ENCODE data around the gene UQCC2. TPM values are rescaled to one million over a fixed set of nuclear protein-coding genes. Genes with fewer than 3 reads are reported as not detected.

Gene UQCC2
- total and polyA plus RNA-seq, 2 of the 8 experiments (the other 6 are each of a cell fraction or from before 2014, with no cell fraction given) = 52.1 to 104 TPM

- TF ChIP-seq TBP (IDR thresholded peaks at IDR 0.05; ENCODE audit: low read depth, low read length) (no peak), MAFK (IDR thresholded peaks at IDR 0.05; ENCODE audit: low read depth, low read length) (no peak)
Observed at GRCh38 chr6:33705268-33705885, 6.1 kb downstream of the UQCC2 start (continued).
